ENCODE results near the gene BPIFB6. TPM values are rescaled to one million over a fixed set of nuclear protein-coding genes. Genes with fewer than 3 reads are reported as not detected.

Gene BPIFB6
- total RNA-seq, 1 donor from 2014 or later = not detected

DNA sequence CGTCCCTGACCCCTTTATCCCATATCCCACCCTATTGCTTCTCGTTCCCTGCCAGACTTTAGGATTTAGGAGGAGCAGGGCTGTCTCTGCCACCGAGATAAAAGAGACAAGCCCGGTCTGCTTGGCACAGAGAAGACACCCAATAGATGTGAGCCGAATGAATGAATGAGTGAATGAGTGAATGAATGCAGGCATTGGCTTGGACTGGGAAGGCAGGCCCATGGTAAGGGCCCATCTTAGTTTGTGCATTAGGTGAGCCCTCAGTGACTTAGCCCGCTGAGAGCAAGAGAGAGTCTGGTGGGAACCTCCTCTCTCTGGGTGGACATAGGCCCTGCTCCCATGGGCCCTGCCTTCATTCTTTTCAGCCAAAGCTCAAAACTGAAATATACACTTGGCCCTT is 879 bp upstream of the BPIFB6 start:
- FAIRE-seq = no peak
- no peaks in the 10 kb centered on the region for H3K36me3 ChIP-seq (ENCODE audit: control insufficient read depth, insufficient read depth, low read length)
- H3K4me3 ChIP-seq (ENCODE audit: low read depth, low read length) = no peak overlapping the region
- H3K27me3 ChIP-seq (ENCODE audit: control insufficient read depth, insufficient read depth, low read length) = no peaks in the 10 kb centered on the region
- TF ChIP-seq, protein P1, sequence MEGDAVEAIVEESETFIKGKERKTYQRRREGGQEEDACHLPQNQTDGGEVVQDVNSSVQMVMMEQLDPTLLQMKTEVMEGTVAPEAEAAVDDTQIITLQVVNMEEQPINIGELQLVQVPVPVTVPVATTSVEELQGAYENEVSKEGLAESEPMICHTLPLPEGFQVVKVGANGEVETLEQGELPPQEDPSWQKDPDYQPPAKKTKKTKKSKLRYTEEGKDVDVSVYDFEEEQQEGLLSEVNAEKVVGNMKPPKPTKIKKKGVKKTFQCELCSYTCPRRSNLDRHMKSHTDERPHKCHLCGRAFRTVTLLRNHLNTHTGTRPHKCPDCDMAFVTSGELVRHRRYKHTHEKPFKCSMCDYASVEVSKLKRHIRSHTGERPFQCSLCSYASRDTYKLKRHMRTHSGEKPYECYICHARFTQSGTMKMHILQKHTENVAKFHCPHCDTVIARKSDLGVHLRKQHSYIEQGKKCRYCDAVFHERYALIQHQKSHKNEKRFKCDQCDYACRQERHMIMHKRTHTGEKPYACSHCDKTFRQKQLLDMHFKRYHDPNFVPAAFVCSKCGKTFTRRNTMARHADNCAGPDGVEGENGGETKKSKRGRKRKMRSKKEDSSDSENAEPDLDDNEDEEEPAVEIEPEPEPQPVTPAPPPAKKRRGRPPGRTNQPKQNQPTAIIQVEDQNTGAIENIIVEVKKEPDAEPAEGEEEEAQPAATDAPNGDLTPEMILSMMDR (IDR thresholded peaks at IDR 0.05; ENCODE audit: insufficient read depth, low read length, severe bottlenecking) = no peak
- no peak for DNase-seq (ENCODE audit: low read depth)

GRCh38 chr20:33032555-33032954 is 1.1 kb downstream of the BPIFB6 start:
- no peak overlapping the region for H3K4me3 ChIP-seq (ENCODE audit: low read depth, low read length)
- no peak for DNase-seq (ENCODE audit: low read depth)
- no peaks in the 10 kb centered on the region for H3K27me3 ChIP-seq (ENCODE audit: control insufficient read depth, insufficient read depth, low read length)
- TF ChIP-seq, protein P1 (IDR thresholded peaks at IDR 0.05; ENCODE audit: insufficient read depth, low read length, severe bottlenecking) = no peak
- no peaks in the 10 kb centered on the region for H3K36me3 ChIP-seq (ENCODE audit: control insufficient read depth, insufficient read depth, low read length)
- FAIRE-seq = no peak

- Histone ChIP-seq H3K36me3 (ENCODE audit: control insufficient read depth, insufficient read depth, low read length) (no peaks in the 10 kb centered on the region), H3K27me3 (ENCODE audit: control insufficient read depth, insufficient read depth, low read length) (no peaks in the 10 kb centered on the region), H3K4me3 (ENCODE audit: low read depth, low read length) (no peak overlapping the region)
- TF ChIP-seq, protein P1 (IDR thresholded peaks at IDR 0.05; ENCODE audit: insufficient read depth, low read length, severe bottlenecking) = no peak
- FAIRE-seq = no peak
- DNase-seq (ENCODE audit: low read depth) = no peak
Observed at GRCh38 chr20:33033381-33033780, 1.9 kb downstream of the BPIFB6 start.

DNA sequence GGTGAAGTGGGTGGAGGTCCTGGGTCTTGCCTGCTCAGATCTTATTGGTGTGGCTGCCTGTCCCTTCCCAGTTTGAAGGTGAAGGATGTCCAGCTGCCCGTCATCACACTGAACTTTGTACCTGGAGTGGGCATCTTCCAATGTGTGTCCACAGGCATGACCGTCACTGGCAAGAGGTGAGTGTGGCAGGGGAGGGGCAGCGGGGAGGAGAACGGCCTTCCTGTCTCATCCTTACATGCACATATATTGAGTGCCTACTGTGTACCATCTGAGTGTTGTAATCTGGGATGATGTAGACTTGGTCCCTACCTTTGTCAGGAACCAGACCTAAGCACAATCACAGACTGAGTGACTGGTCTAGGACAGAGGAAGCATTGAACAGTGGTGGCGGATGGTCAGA is 2.7 kb downstream of the BPIFB6 start:
- no peaks in the 10 kb centered on the region for H3K27me3 ChIP-seq (ENCODE audit: control insufficient read depth, insufficient read depth, low read length)
- DNase-seq (ENCODE audit: low read depth) (no peak), FAIRE-seq (no peak)
- H3K36me3 ChIP-seq (ENCODE audit: control insufficient read depth, insufficient read depth, low read length) = no peaks in the 10 kb centered on the region
- TF ChIP-seq, protein P1 (IDR thresholded peaks at IDR 0.05; ENCODE audit: insufficient read depth, low read length, severe bottlenecking) = no peak
- no peak overlapping the region for H3K4me3 ChIP-seq (ENCODE audit: low read depth, low read length)

DNA sequence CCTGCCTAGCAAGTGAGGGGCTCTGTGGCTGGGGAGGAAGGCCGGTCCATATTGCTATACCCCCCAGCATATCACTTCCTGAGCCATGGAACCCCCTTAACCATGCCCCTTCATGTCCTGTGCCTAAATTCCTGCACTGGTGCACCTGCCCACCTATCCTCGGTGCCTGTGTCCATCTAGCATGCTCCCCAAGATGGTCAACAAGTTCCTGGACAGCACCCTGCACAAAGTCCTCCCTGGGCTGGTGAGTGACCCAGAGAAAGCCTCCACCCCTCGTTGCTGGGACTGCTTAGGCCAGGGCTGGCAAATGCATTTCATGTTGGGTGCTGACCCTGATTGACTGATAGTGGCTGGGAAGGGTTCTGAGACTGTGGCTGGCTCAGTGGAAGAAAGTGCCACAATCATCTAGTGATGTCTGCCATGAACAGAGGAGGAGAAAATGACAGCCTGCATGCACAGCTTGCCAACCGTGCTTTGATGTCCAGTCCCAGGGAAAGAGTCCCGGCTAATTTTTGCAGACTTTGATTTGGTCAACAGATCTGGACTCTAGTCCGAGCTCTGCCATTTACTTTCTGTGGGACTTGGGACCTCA is 3.5 kb downstream of the BPIFB6 start:
- H3K4me3 ChIP-seq (ENCODE audit: low read depth, low read length) = no peak overlapping the region
- H3K36me3 ChIP-seq (ENCODE audit: control insufficient read depth, insufficient read depth, low read length) = no peaks in the 10 kb centered on the region
- TF ChIP-seq, protein P1 (IDR thresholded peaks at IDR 0.05; ENCODE audit: insufficient read depth, low read length, severe bottlenecking) = no peak
- no peaks in the 10 kb centered on the region for H3K27me3 ChIP-seq (ENCODE audit: control insufficient read depth, insufficient read depth, low read length)
- no peak for FAIRE-seq
- DNase-seq (ENCODE audit: low read depth) = no peak

DNA sequence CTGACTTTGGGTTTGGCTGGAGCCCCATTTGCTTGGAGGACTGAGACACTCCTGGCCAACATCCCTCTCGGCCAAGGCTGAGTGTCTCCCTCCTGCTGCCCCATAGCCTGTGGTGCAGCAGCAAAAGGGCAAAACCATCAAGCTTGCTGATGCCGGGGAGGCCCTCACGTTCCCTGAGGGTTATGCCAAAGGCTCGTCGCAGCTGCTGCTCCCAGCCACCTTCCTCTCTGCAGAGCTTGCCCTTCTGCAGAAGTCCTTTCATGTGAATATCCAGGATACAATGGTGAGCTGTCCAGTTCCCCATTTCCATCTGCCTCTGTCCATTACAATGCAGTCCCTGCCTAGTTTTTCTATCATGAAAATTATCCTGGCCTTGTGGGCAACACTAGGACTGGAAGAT is 6.0 kb downstream of the BPIFB6 start:
- Histone ChIP-seq H3K4me3 (ENCODE audit: low read depth, low read length) (no peak overlapping the region), H3K27me3 (ENCODE audit: control insufficient read depth, insufficient read depth, low read length) (no peaks in the 10 kb centered on the region), H3K36me3 (ENCODE audit: control insufficient read depth, insufficient read depth, low read length) (no peaks in the 10 kb centered on the region)
- TF ChIP-seq, protein P1 (IDR thresholded peaks at IDR 0.05; ENCODE audit: insufficient read depth, low read length, severe bottlenecking) = no peak
- DNase-seq (ENCODE audit: low read depth) (no peak), FAIRE-seq (no peak)
